ENCODE data around the gene PTPRO. TPM values are rescaled to one million over a fixed set of nuclear protein-coding genes. Genes with fewer than 3 reads are reported as not detected.

Gene PTPRO
- total and polyA plus RNA-seq, 2 experiments from 2014 or later: 0.12 TPM; not detected in 1

DNA sequence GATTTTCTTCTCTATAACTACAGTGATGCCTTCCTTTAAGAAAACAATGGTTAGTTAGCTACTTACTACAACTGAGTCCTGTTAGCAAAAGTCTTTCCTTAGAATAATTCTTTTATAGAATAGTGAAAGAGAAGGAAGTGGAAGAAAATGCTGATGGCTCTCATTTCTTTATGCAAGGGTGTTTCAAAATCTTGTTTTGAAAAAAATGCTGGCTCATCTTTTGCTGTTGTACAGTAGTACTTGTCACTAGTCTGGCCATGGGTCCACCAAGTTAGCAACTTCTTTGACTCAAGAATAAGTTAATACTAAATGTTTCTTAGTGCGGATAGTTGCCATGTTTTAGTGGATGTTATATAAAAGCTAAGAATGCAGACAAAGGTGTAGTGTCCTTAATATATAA, 225.4 kb downstream of the PTPRO start:
- Histone ChIP-seq H3K36me3 (no peaks in the 10 kb centered on the region), H3K4me3 (no peak overlapping the region), H3K27me3 (no peaks in the 10 kb centered on the region), H3K9me3 (ENCODE audit: low read depth) (no peaks in the 10 kb centered on the region), H3K4me1 (ENCODE audit: low read depth) (peaks cover 5% of the 10 kb centered on the region), H3K27ac (no peak overlapping the region)
- no peak for TF ChIP-seq CTCF (IDR thresholded peaks at IDR 0.05; ENCODE audit: low read depth, low read length)
- DNase-seq (ENCODE audit: low read depth in 1 of 2, low spot score in 1 of 2): no peak

DNA sequence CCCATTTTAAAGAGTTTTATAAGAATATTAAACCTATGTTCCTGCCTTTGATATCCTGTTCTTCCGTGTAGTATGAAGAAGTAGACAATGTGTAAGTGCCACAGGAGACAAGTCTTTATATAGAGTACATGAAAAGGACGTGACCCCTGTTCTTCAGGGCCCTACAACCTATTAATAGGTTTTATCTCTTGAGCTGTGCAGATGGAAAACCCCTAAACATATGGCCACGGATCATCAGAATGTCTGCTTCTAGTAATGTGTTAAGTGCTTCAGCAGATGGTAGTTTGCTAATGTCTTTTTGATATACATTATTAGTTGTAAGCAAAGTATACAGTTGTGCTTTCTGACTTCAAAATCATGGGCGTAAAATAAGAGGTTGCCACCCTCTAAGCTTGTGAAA, 228.5 kb downstream of the PTPRO start:
- Histone ChIP-seq H3K27ac (no peak overlapping the region), H3K36me3 (no peaks in the 10 kb centered on the region), H3K4me1 (ENCODE audit: low read depth) (peaks cover 5% of the 10 kb centered on the region)

GRCh38 chr12:15555446-15555845, 233.1 kb downstream of the PTPRO start:
- H3K4me1 ChIP-seq (ENCODE audit: low read depth): peaks cover 5% of the 10 kb centered on the region
- no peak overlapping the region for H3K4me3 ChIP-seq
- no peak for DNase-seq (ENCODE audit: low read depth in 1 of 2, low spot score in 1 of 2)
- no peaks in the 10 kb centered on the region for H3K27me3 ChIP-seq
- H3K27ac ChIP-seq: no peak overlapping the region
- H3K9me3 ChIP-seq (ENCODE audit: low read depth): no peaks in the 10 kb centered on the region
- no peak for TF ChIP-seq CTCF (IDR thresholded peaks at IDR 0.05; ENCODE audit: low read depth, low read length)
- H3K36me3 ChIP-seq: no peaks in the 10 kb centered on the region

More for the DNA sequence above, 228.5 kb downstream of the PTPRO start:
- TF ChIP-seq CTCF (IDR thresholded peaks at IDR 0.05; ENCODE audit: low read depth, low read length): no peak
- DNase-seq (ENCODE audit: low read depth in 1 of 2, low spot score in 1 of 2): no peak
- H3K27me3 ChIP-seq: no peaks in the 10 kb centered on the region
- H3K9me3 ChIP-seq (ENCODE audit: low read depth): no peaks in the 10 kb centered on the region
- no peak overlapping the region for H3K4me3 ChIP-seq

DNA sequence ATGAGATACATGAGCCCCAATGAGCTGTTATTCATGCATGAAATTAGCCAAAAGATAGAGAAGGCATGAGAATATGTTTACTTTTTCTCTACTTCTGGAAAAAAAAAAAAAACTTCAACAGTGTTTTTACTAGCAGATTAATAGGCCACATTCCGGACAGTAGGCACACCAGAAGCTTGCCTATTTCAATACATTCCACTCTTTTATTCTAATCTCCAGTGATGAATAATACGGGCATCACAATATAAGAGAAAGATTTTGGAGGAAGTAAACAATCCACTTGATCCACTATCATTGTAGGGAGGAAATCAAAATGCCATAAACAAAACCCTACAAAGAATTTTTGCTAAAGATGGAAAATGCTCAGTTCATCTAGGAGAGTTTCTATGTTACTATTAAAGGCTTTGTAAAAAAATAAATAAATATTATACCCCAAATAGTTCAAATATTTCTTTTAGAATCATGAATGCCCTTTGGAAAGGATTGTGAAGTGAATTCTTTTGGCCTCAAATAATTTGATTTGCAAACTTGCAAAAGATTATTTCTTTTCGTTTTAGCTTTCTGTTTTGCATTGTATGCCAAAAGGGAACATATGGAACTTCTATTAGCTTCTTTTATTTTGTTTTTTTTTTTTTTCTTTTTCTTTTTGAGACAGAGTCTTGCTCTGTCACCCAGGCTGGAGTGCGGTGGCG, 234.2 kb downstream of the PTPRO start:
- H3K4me3 ChIP-seq: no peak overlapping the region
- no peak for TF ChIP-seq CTCF (IDR thresholded peaks at IDR 0.05; ENCODE audit: low read depth, low read length)
- DNase-seq (ENCODE audit: low read depth in 1 of 2, low spot score in 1 of 2): no peak

DNA sequence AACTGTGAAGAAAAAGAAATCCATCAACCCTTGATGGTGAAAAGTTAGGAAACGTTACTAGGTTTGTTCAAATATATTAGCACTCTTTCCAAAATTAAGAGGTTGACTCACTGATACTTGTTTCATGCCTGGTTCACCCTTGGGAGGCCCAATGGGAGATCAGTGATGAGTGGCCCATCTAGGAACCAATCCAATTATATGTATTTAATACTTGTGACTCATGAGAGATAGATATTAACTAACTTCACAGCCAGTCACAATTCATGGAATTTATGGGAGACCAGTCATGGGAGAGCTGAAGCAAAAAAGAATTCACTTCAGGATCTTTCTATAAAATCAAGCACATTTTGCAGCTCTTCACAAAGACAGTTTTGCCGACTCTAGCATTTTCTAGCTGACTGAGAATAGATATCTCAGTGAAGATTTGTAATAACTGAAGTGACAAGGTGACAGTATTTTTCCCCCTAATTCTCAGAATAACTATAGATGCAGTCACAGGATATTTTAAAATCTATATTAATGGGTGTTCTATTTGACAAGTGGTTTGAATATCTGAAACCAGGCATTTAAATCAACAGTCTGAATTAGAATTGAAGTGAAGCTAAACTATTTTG, 236.7 kb downstream of the PTPRO start:
- H3K36me3 ChIP-seq: no peaks in the 10 kb centered on the region
- H3K4me1 ChIP-seq (ENCODE audit: low read depth): no peaks in the 10 kb centered on the region
- peak in 1 of 2 donors; percentile 65 for DNase-seq (ENCODE audit: low read depth in 1 of 2, low spot score in 1 of 2)
- no peaks in the 10 kb centered on the region for H3K9me3 ChIP-seq (ENCODE audit: low read depth)
- H3K4me3 ChIP-seq: no peak overlapping the region
- H3K27me3 ChIP-seq: no peaks in the 10 kb centered on the region
- TF ChIP-seq CTCF (IDR thresholded peaks at IDR 0.05; ENCODE audit: low read depth, low read length): no peak
- H3K27ac ChIP-seq: no peak overlapping the region

More for the DNA sequence above, 234.2 kb downstream of the PTPRO start:
- no peaks in the 10 kb centered on the region for H3K9me3 ChIP-seq (ENCODE audit: low read depth)
- no peaks in the 10 kb centered on the region for H3K4me1 ChIP-seq (ENCODE audit: low read depth)
- no peaks in the 10 kb centered on the region for H3K27me3 ChIP-seq
- no peaks in the 10 kb centered on the region for H3K36me3 ChIP-seq
- no peak overlapping the region for H3K27ac ChIP-seq

Data from cardiac muscle cell (in vitro differentiated cells and primary cell).